Peyer's patch (tissue), 4 donors: ENCODE data around the gene NKX2-8. TPM values are rescaled to one million over a fixed set of nuclear protein-coding genes. Genes with fewer than 3 reads are reported as not detected.
A peak's percentile ranks its signal among the peaks of the same experiment; 100 is the strongest.

Experiments
- DNase-seq, 3 donors: peaks; one replicate each; pipeline ENCODE4 v3.0.0-alpha.2; 2017 to 2019
- H3K27ac ChIP-seq, 4 donors: fragments of 200-600 bp; sonication (generic); one replicate each; pipeline ENCODE4 v1.5.1; 2016 to 2019
- H3K27me3 ChIP-seq, 2 donors: fragments of 200-600 bp; sonication (generic); one replicate each; pipeline ENCODE4 v1.5.1; 2019
- H3K36me3 ChIP-seq, 3 donors: fragments of 200-600 bp; sonication (generic); one replicate each; pipeline ENCODE4 v1.5.1; 2016 to 2019
- H3K4me1 ChIP-seq, 4 donors: fragments of 200-600 bp; sonication (generic); one replicate each; pipeline ENCODE4 v1.5.1; 2016 to 2019
- H3K4me3 ChIP-seq, 4 donors: fragments of 200-600 bp; sonication (generic); 1 replicate in 3 of 4; 2 replicates in 1 of 4; pipeline ENCODE4 v1.5.1; 2016 to 2019; ENCODE audit warnings: mild to moderate bottlenecking in 1 of 4
- H3K9me3 ChIP-seq, 4 donors: fragments of 200-600 bp; sonication (generic); one replicate each; pipeline ENCODE4 v1.5.1; 2016 to 2019; ENCODE audit warnings: mild to moderate bottlenecking in 1 of 4
- POLR2A ChIP-seq, 2 donors: fragments of 450-650 bp; IDR thresholded peaks; one replicate each; pipeline ENCODE4 v1.5.1; 2017; ENCODE audit warnings: antibody characterized with exemption in 2 of 2, mild to moderate bottlenecking in 2 of 2, moderate library complexity in 2 of 2
- total RNA-seq, 4 donors: library from RNA; depleted of rRNA; stranded (reverse); fragments of >200 nt; gene quantifications; one replicate each; pipeline ENCODE4 v1.1.0, GENCODE V29; 2016
- TF ChIP-seq, protein P1 (sequence below), 6 experiments: fragments of 450-650 bp in 4 of 6; fragments of 200-600 bp in 2 of 6; sonication (generic) in 1 of 6; IDR thresholded peaks; one replicate each; pipeline ENCODE4 v1.5.1; 2017 to 2019; ENCODE audit warnings: antibody characterized with exemption in 6 of 6, mild to moderate bottlenecking in 3 of 6, moderate library complexity in 1 of 6

Gene NKX2-8
- total RNA-seq, 4 donors from 2014 or later = not detected

GRCh38 chr14:36619131-36619530 lies 36.7 kb upstream of the NKX2-8 start:
- TF ChIP-seq, protein P1, sequence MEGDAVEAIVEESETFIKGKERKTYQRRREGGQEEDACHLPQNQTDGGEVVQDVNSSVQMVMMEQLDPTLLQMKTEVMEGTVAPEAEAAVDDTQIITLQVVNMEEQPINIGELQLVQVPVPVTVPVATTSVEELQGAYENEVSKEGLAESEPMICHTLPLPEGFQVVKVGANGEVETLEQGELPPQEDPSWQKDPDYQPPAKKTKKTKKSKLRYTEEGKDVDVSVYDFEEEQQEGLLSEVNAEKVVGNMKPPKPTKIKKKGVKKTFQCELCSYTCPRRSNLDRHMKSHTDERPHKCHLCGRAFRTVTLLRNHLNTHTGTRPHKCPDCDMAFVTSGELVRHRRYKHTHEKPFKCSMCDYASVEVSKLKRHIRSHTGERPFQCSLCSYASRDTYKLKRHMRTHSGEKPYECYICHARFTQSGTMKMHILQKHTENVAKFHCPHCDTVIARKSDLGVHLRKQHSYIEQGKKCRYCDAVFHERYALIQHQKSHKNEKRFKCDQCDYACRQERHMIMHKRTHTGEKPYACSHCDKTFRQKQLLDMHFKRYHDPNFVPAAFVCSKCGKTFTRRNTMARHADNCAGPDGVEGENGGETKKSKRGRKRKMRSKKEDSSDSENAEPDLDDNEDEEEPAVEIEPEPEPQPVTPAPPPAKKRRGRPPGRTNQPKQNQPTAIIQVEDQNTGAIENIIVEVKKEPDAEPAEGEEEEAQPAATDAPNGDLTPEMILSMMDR (IDR thresholded peaks at IDR 0.05) = no peak
- TF ChIP-seq POLR2A (IDR thresholded peaks at IDR 0.05) = no peak
- DNase-seq = no peak
- H3K9me3 ChIP-seq = no peaks in the 10 kb centered on the region
- no peaks in the 10 kb centered on the region for H3K4me1 ChIP-seq
- no peak overlapping the region for H3K27ac ChIP-seq
- H3K36me3 ChIP-seq = no peaks in the 10 kb centered on the region
- no peaks in the 10 kb centered on the region for H3K27me3 ChIP-seq
- no peak overlapping the region for H3K4me3 ChIP-seq

DNA sequence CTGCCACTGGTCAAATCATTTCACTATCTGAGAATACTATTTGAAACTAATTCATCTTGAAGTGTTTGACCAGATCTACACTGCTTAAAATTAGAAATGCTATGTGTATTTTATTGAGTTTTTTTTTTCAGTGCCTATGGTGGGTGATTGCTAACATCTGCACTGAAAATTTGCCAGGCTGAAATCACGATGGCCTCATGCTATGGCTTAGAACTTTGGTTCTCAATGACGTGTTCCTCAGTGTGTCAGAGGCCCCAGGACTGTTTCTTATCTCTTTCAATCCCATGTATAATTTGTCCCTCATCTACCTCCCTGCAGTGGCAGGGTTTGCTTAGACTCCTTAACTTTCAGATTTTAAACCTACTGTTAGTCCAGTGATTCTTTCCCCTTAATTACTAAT lies 36.2 kb upstream of the NKX2-8 start:
- Histone ChIP-seq H3K27ac (no peak overlapping the region), H3K36me3 (no peaks in the 10 kb centered on the region), H3K27me3 (no peaks in the 10 kb centered on the region), H3K4me1 (no peaks in the 10 kb centered on the region), H3K4me3 (no peak overlapping the region), H3K9me3 (no peaks in the 10 kb centered on the region)
- TF ChIP-seq, protein P1 (IDR thresholded peaks at IDR 0.05) = no peak
- TF ChIP-seq POLR2A (IDR thresholded peaks at IDR 0.05) = no peak
- no peak for DNase-seq

GRCh38 chr14:36617824-36618223 lies 35.4 kb upstream of the NKX2-8 start:
- Histone ChIP-seq H3K4me3 (no peak overlapping the region), H3K27ac (no peak overlapping the region), H3K36me3 (no peaks in the 10 kb centered on the region), H3K4me1 (no peaks in the 10 kb centered on the region), H3K9me3 (no peaks in the 10 kb centered on the region), H3K27me3 (no peaks in the 10 kb centered on the region)
- DNase-seq = no peak
- TF ChIP-seq POLR2A (IDR thresholded peaks at IDR 0.05) = no peak
- TF ChIP-seq, protein P1 (IDR thresholded peaks at IDR 0.05) = no peak

DNA sequence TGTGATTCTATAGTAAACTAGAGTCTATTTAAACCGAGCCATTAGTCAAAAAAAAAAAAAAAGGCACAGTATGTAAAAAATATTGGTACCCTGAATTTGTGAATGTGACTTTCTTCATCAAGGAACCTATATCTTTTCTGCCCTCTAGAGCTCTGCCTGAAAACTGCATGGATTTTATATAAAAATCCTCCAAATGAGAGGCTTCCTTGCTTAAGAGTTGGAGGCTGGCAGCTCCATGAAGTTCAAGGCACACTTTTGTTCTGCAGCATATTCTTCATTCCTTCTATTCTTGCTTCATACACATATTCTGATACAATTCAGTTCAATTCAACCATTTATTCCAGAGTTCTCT lies 23.1 kb upstream of the NKX2-8 start:
- Histone ChIP-seq H3K27ac (no peak overlapping the region), H3K4me1 (no peaks in the 10 kb centered on the region), H3K27me3 (no peaks in the 10 kb centered on the region), H3K4me3 (no peak overlapping the region), H3K36me3 (no peaks in the 10 kb centered on the region), H3K9me3 (no peaks in the 10 kb centered on the region)
- DNase-seq = no peak
- TF ChIP-seq POLR2A (IDR thresholded peaks at IDR 0.05) = no peak
- TF ChIP-seq, protein P1 (IDR thresholded peaks at IDR 0.05) = no peak

DNA sequence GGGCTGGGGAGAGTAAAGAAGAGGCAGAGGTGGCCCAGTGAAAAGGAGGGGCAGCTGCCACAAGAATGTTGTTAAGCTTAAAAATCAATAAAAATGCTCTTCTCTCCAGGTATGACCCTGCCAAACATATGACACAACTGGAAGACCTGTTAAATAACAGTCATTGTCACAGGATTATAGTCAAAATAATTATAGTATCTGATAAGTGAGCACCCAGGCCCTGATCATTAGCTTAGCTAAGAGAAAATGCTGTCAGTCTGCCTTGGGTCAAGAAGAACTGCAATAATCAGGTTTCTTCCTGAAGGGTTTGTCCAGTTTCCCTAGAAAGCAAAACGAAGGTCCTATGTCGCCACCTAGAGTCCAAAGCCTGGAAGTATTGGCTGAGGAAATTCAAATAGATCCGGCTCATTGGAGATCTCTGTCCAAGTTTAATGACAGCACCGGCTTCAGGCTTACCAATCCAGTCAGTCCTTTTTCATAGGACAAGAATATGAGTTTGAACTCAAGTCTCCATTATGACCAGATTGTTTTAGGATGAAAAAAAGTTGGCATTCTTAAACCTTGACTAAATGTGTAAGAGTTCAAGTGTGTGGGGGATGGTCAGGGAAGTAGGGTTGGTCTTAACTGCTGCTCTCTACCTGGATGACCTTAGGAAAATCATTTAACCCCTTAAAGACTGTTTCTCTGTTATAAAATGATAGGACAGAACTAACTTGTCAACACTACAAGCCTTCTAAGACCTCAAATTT lies 22.5 kb upstream of the NKX2-8 start:
- Histone ChIP-seq H3K27ac (no peak overlapping the region), H3K4me3 (no peak overlapping the region), H3K9me3 (no peaks in the 10 kb centered on the region), H3K27me3 (no peaks in the 10 kb centered on the region), H3K36me3 (no peaks in the 10 kb centered on the region), H3K4me1 (no peaks in the 10 kb centered on the region)
- TF ChIP-seq POLR2A (IDR thresholded peaks at IDR 0.05) = no peak
- TF ChIP-seq, protein P1 (IDR thresholded peaks at IDR 0.05) = peak in 5 of 6 experiments; percentile 37 to 73 (median 65)
- DNase-seq = peak in 1 of 3 donors; percentile 66
